Heart left ventricle (tissue), 16 donors: ENCODE results near the gene TAOK3. TPM values are rescaled to one million over a fixed set of nuclear protein-coding genes. Genes with fewer than 3 reads are reported as not detected.

Experiments
- ATAC-seq, 4 donors: fragments of 200-7000 bp; cut with Tn5 transposase; one replicate each; pipeline ENCODE4 v1.9.1; 2020 to 2022; ENCODE audit warnings: moderate library complexity in 4 of 4, mild to moderate bottlenecking in 3 of 4, moderate number of reproducible peaks in 1 of 4
- DNase-seq, 5 donors: peaks; one replicate each; pipeline ENCODE4 v3.0.0-alpha.2; 2020
- H3K27ac ChIP-seq, 12 donors: fragments of 200-600 bp; sonication (generic) in 4 of 12; one replicate each; pipeline versions ENCODE4 v1.5.0 to v1.8.0; 2016 to 2022; ENCODE audit warnings: mild to moderate bottlenecking in 2 of 12
- H3K27me3 ChIP-seq, 9 donors: fragments of 200-600 bp; sonication (generic) in 2 of 9; one replicate each; pipeline versions ENCODE4 v1.5.1 to v1.8.0; 2016 to 2022; ENCODE audit warnings: mild to moderate bottlenecking in 3 of 9
- H3K36me3 ChIP-seq, 9 donors: fragments of 200-600 bp; sonication (generic) in 2 of 9; one replicate each; pipeline versions ENCODE4 v1.5.0 to v1.8.0; 2018 to 2022; ENCODE audit warnings: mild to moderate bottlenecking in 2 of 9
- H3K4me1 ChIP-seq, 12 donors: fragments of 200-600 bp; sonication (generic) in 4 of 12; one replicate each; pipeline versions ENCODE4 v1.5.0 to v1.8.0; 2016 to 2022; ENCODE audit warnings: mild to moderate bottlenecking in 3 of 12
- H3K4me3 ChIP-seq, 12 donors: fragments of 200-600 bp; sonication (generic) in 4 of 12; one replicate each; pipeline versions ENCODE4 v1.5.0 to v1.8.0; 2017 to 2022; ENCODE audit warnings: mild to moderate bottlenecking in 9 of 12, moderate library complexity in 4 of 12
- H3K9me3 ChIP-seq, 12 donors: fragments of 200-600 bp; sonication (generic) in 4 of 12; one replicate each; pipeline versions ENCODE4 v1.5.0 to v1.8.0; 2016 to 2022; ENCODE audit warnings: mild to moderate bottlenecking in 1 of 12
- CTCF ChIP-seq, 12 donors: fragments of 200-600 bp; sonication (generic) in 4 of 12; IDR thresholded peaks; one replicate each; pipeline versions ENCODE4 v1.5.0 to v1.8.0; 2018 to 2022; ENCODE audit warnings: antibody characterized with exemption in 12 of 12, mild to moderate bottlenecking in 5 of 12
- POLR2A ChIP-seq, 2 donors: fragments of 450-650 bp; IDR thresholded peaks; one replicate each; pipeline ENCODE4 v1.6.1; 2017; ENCODE audit warnings: antibody characterized with exemption in 2 of 2, mild to moderate bottlenecking in 2 of 2, moderate library complexity in 2 of 2
- WGBS, 4 donors: extraction: QIAGEN DNeasy Blood & Tissue Kit in 2 of 4; methylation state at CpG; one replicate each; pipeline versions ENCODE4 v1.1.5 to v1.1.7; 2013 to 2018; 5-methylcytosine and 5-hydroxymethylcytosine counted together
- intact Hi-C, 10 donors: fragments of 100-400 bp; cut with DNase I; formaldehyde crosslinking; loops; one replicate each; pipeline versions ENCODE4 v1.11.1 to v1.14.2; 2022
- polyA plus RNA-seq, 2 donors: library from polyadenylated mRNA; stranded (reverse); fragments of 200-250 nt; gene quantifications; one replicate each; pipeline ENCODE4 v1.2.3, GENCODE V29; 2013
- total RNA-seq, 9 donors: library from RNA; depleted of rRNA in 2 of 9; stranded (reverse); fragments of >200 nt in 2 of 9; fragmentation: NEBNext Ultra II Directional in 3 of 9; extraction: Animal tissue kit (Norgen Biotek cat#: 25700) in 3 of 9; gene quantifications; one replicate each; pipeline versions ENCODE4 v1.1.0 to v1.2.4, GENCODE V29; 2016 to 2023
- donor health status: ischemic (EF 13 %, LVEDD 7.1; RV severe dilation, severe dysfunction).
- donor health status: healthy with polysubstance abuse.
- donor health status: DM: no; HTN: yes; CAD: no.
- donor health status: DM: no; HTN: no; CAD: no.
- donor health status: ischemic (EF 25% LVEDD 6.9; RV normal size, moderate dysfunction).
- donor health status: ischemic (EF 25% LVEDD 5.7; RV mildly dilated, moderate dysfunction).
- donor health status: healthy.
- donor health status: DM: yes; HTN: yes; CAD: no.
- donor health status: ischemic (EF 35%, LVEDD 5.7; RV mildly dilated, moderate dysfunction).
- donor health status: nonischemic (EF 11% LVEDD 7.7; RV severe dilation, severe dysfunction).
- donor health status: DM: yes; HTN: yes; CAD: no.
- donor health status: PGD.
- donor health status: ischemic (EF 29% LVEDD 5.4; RV normal size, mild dysfunction).
- donor health status: nonischemic (EF 23%, LVEDD 6.1; RV moderate dilation, normal function).

Gene TAOK3
- total and polyA plus RNA-seq, 11 donors: 11.8 to 26.6 (median 22.2) TPM

DNA sequence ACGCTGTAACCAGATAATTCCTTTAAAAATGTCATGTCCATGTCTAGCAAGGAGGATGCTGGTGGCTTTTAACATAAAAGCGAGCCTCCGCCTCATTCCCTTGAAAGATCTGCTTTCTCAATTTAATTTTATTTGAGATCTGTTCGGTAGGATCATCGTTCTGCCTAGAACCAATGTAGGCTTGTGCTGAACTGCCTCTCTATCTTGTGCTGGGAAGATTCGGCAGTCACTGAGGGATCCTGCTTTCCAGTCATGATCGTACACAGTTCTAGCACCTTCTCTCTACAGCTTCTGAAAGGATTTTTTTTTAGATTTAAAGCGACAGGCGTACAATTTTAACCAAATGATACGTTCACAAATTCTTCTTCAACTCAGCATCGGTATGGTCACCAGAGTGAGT is 182.4 kb downstream of the TAOK3 start:
- no peak for TF ChIP-seq CTCF (IDR thresholded peaks at IDR 0.05)
- intact Hi-C loops: no loop called here

DNA sequence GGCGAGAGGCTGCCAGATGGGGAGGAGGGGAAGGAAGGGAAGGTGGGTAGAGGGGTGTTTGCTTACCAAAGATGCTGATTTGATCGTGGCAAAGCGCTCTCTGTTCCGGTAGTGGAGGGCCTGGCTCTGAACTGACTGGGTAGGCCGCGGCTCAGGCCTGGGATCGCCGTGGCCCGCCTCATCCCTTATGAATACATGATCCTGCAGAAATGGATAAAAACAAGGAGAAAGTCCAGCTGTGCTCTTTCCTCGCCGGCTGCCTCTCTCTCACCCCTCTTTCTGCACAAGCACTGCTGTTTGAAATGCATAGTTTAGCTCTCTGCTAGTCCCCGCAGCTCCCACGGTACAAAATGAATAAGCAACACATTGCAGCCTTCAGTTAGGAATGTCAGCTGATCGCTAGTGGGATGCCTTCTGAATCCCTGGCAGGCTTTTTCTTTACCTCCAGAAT is 182.9 kb downstream of the TAOK3 start:
- peaks cover 0 to 36% (median 16%) of the 10 kb centered on the region in 12 donors for H3K4me1 ChIP-seq
- 25 to 34% (median 28%) methylated on average over 14 of the region's 14 CpGs for WGBS, 4 donors
- intact Hi-C loops: no loop called here

More for the DNA sequence above, 182.4 kb downstream of the TAOK3 start:
- Histone ChIP-seq H3K27ac (peak overlapping the region; percentile 51 to 79 (median 76)), H3K4me1 (peaks cover 0 to 36% (median 16%) of the 10 kb centered on the region in 12 donors), H3K27me3 (no peaks in the 10 kb centered on the region), H3K36me3 (peaks cover 0 to 22% (median 3%) of the 10 kb centered on the region in 9 donors), H3K4me3 (peak overlapping the region; percentile 2 to 64 (median 44)), H3K9me3 (no peaks in the 10 kb centered on the region)
- DNase-seq: no peak
- 25 to 35% (median 32%) methylated on average over 11 of the region's 11 CpGs for WGBS, 4 donors
- peak in 3 of 4 donors; percentile 66 to 78 (median 70) for ATAC-seq

DNA sequence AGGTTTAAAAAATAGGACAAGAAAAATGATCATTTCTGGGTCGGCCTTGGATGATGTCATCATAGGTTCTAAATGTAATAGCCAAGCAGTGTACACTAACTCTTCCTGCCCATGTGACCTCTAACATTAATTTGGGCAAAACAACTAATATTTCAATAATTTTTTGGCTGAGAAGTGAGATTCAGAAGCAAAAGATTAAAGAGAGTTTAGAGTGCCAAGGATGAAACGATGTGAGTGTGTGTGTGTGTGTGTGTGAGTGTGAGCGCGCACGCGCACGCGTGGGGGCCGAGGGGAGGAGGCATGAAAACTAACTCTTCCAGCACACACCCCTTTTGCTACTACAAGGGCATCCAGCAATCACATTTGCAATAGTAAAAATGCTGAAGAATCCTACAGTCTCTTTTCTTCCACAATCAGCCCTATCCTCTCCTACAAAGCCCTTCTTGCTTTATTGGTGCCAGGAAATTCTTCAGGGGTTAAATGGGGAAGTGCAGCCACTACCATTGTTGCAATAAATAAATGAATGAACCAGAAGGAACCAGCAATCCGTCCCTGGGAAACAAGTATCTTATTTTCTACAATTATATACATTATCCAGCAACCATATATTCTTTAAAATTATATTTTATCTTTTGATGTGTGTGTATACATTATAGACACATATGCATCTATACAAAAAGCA is 183.9 kb downstream of the TAOK3 start:
- no peak for TF ChIP-seq CTCF (IDR thresholded peaks at IDR 0.05)
- TF ChIP-seq POLR2A (IDR thresholded peaks at IDR 0.05): no peak
- Histone ChIP-seq H3K4me3 (peak overlapping the region in 11 of 12 donors; percentile 13 to 64 (median 46)), H3K27ac (peak overlapping the region in 8 of 12 donors; percentile 8 to 79 (median 32)), H3K4me1 (peaks cover 0 to 36% (median 17%) of the 10 kb centered on the region in 12 donors), H3K36me3 (peaks cover 0 to 15% (median 0%) of the 10 kb centered on the region in 9 donors), H3K27me3 (no peaks in the 10 kb centered on the region), H3K9me3 (no peaks in the 10 kb centered on the region)
- peak in 4 of 5 donors; percentile 40 to 51 (median 48) for DNase-seq
- intact Hi-C loops: no loop called here
- 39 to 48% (median 43%) methylated on average over 10 of the region's 10 CpGs for WGBS, 4 donors
- ATAC-seq: peak; percentile 44 to 80 (median 76)

More for the DNA sequence above, 182.9 kb downstream of the TAOK3 start:
- Histone ChIP-seq H3K4me3 (peak overlapping the region; percentile 2 to 64 (median 44)), H3K36me3 (peaks cover 0 to 17% (median 0%) of the 10 kb centered on the region in 9 donors), H3K27me3 (no peaks in the 10 kb centered on the region), H3K9me3 (no peaks in the 10 kb centered on the region), H3K27ac (peak overlapping the region; percentile 51 to 79 (median 76))
- ATAC-seq (peak; percentile 65 to 76 (median 72)), DNase-seq (peak in 2 of 5 donors; percentile 27 to 50)
- no peak for TF ChIP-seq POLR2A (IDR thresholded peaks at IDR 0.05)
- no peak for TF ChIP-seq CTCF (IDR thresholded peaks at IDR 0.05)

DNA sequence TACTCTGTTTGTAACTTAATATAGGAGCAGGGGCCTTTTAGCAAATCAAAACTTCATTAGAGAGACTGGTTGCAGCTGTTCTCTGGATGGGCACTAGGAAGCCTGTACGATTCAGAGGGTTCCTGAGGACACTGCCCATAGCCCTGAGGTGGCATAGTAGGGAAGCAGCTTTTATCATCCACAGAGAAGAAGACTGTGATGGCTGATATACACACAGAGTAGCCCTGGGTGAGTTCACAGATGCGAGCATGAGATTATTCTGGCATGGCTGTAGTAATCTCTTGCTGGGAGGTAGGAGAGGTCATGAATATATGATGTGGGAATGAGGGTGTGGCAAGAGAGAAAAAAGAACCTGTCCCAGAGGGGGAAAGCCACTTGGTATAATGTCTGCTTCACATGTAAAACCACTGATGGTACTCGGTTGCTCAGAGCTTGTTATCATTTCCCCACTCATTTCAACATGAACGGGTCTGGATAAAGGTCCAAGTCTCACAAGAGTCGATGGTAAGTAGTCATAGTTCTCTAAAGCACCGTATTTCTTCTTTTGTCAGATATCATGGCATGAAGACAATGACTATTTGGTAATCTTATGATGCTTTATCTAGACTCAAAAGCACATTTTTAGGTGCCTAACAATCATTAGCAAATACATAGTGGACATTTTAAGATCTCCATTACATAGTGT is 184.8 kb downstream of the TAOK3 start:
- Histone ChIP-seq H3K36me3 (peaks cover 0 to 12% (median 0%) of the 10 kb centered on the region in 9 donors), H3K27ac (peak overlapping the region in 5 of 12 donors; percentile 12 to 79 (median 35)), H3K4me3 (peak overlapping the region in 8 of 12 donors; percentile 23 to 64 (median 52)), H3K4me1 (peaks cover 0 to 43% (median 26%) of the 10 kb centered on the region in 12 donors), H3K9me3 (no peaks in the 10 kb centered on the region), H3K27me3 (no peaks in the 10 kb centered on the region)
- ATAC-seq: peak in 2 of 4 donors; percentile 8 to 16
- no peak for DNase-seq
- WGBS, 4 donors: 43 to 55% (median 47%) methylated on average over 6 of the region's 6 CpGs
- intact Hi-C loops: no loop called here
- TF ChIP-seq POLR2A (IDR thresholded peaks at IDR 0.05) (no peak), CTCF (IDR thresholded peaks at IDR 0.05) (no peak)
